Calu3 (cell line): Measurements from ENCODE around the gene PPP4R2. TPM values are rescaled to one million over a fixed set of nuclear protein-coding genes. Genes with fewer than 3 reads are reported as not detected.

Experiments used
- BruUV-seq: library from RNA; stranded (reverse); fragments of 400-500 nt; replicated peaks from 2 replicates; lab custom pipeline; 2021; lab: Mats Ljungman, UMichigan
- CTCF ChIA-PET: fragments of 300-600 bp; sonication (Branson Sonifier 250); formaldehyde crosslinking; loops from one replicate; lab custom pipeline; 2022; ENCODE audit warnings: antibody characterized with exemption; lab: Charles Lee
- DNase-seq: peaks from one replicate; pipeline ENCODE4 v3.0.0; 2022
- H3K27ac Mint-ChIP-seq: one replicate; pipeline ENCODE4 v1.8.0; 2022; ENCODE audit warnings: mixed read lengths; ENCODE audit not compliant: unreplicated experiment
- H3K27me3 Mint-ChIP-seq: one replicate; pipeline ENCODE4 v1.8.0; 2022; ENCODE audit warnings: mixed read lengths; ENCODE audit not compliant: unreplicated experiment
- H3K36me3 Mint-ChIP-seq: one replicate; pipeline ENCODE4 v1.8.0; 2022; ENCODE audit warnings: mild to moderate bottlenecking, moderate library complexity, mixed read lengths; ENCODE audit not compliant: insufficient read depth, unreplicated experiment
- H3K4me1 Mint-ChIP-seq: one replicate; pipeline ENCODE4 v1.8.0; 2022; ENCODE audit warnings: mild to moderate bottlenecking, low read depth, mixed read lengths; ENCODE audit not compliant: unreplicated experiment
- H3K4me3 Mint-ChIP-seq: one replicate; pipeline ENCODE4 v1.8.0; 2022; ENCODE audit warnings: mild to moderate bottlenecking, low read depth, moderate library complexity, mixed read lengths; ENCODE audit not compliant: unreplicated experiment
- H3K9me3 Mint-ChIP-seq: one replicate; pipeline ENCODE4 v1.8.0; 2022; ENCODE audit warnings: low read depth, mixed read lengths; ENCODE audit not compliant: unreplicated experiment
- CTCF ChIP-seq: fragments of 200-600 bp; IDR thresholded peaks from one replicate; pipeline ENCODE4 v1.8.0; 2022; ENCODE audit warnings: antibody characterized with exemption; ENCODE audit not compliant: unreplicated experiment
- intact Hi-C: fragments of 100-400 bp; cut with micrococcal nuclease; formaldehyde crosslinking; loops from one replicate; pipeline ENCODE4 v1.10.0; 2022; ENCODE audit not compliant: unreplicated experiment
- total RNA-seq: library from RNA; stranded (reverse); gene quantifications from 2 replicates; pipeline ENCODE4 v1.2.3, GENCODE V29; 2022

PPP4R2 gene
- total RNA-seq, 1 experiment from 2014 or later, result 89.0 TPM

GRCh38 chr3:73049319-73049718 is 52.7 kb downstream of the PPP4R2 start:
- no peaks in the 10 kb centered on the region for H3K9me3 Mint-ChIP-seq
- intact Hi-C loops, result no loop called here
- no peak for DNase-seq
- CTCF ChIA-PET, result no interaction called here
- H3K4me1 Mint-ChIP-seq, result peaks cover 8% of the 10 kb centered on the region
- no peak for TF ChIP-seq CTCF
- no peak overlapping the region for H3K4me3 Mint-ChIP-seq
- H3K27me3 Mint-ChIP-seq, result no peaks in the 10 kb centered on the region
- H3K36me3 Mint-ChIP-seq, result peaks cover 27% of the 10 kb centered on the region
- no peak overlapping the region for H3K27ac Mint-ChIP-seq
- no TSS peak for BruUV-seq

GRCh38 chr3:73052857-73053256 is 56.2 kb downstream of the PPP4R2 start:
- no peak overlapping the region for H3K27ac Mint-ChIP-seq
- peaks cover 8% of the 10 kb centered on the region for H3K4me1 Mint-ChIP-seq
- CTCF ChIA-PET, result interaction anchor here (0.5 kb wide), 2 partner anchors 66 to 1207 kb away, joined by 3 to 4 read pairs; no protein-coding TSS in a partner anchor
- peaks cover 19% of the 10 kb centered on the region for H3K36me3 Mint-ChIP-seq
- no peak overlapping the region for H3K4me3 Mint-ChIP-seq
- DNase-seq, result no peak
- no peaks in the 10 kb centered on the region for H3K27me3 Mint-ChIP-seq
- no peaks in the 10 kb centered on the region for H3K9me3 Mint-ChIP-seq
- BruUV-seq, result no TSS peak
- TF ChIP-seq CTCF, result no peak
- intact Hi-C loops, result no loop called here

- Mint-ChIP-seq H3K27ac (peak overlapping the region; percentile 68), H3K4me3 (peak overlapping the region; percentile 39), H3K36me3 (peaks cover 29% of the 10 kb centered on the region), H3K27me3 (no peaks in the 10 kb centered on the region), H3K9me3 (no peaks in the 10 kb centered on the region), H3K4me1 (peaks cover 8% of the 10 kb centered on the region)
- CTCF ChIA-PET, result interaction anchor here (0.6 to 1.9 kb wide), 6 partner anchors 9 to 208 kb away, joined by 3 to 12 read pairs (median 8); partner anchors contain the start of genes PPP4R2 and SHQ1
- no peak for TF ChIP-seq CTCF
- intact Hi-C loops, result loop anchor here (5.0 kb wide), 2 partner anchors 33 to 58 kb away; partner anchors contain the start of gene PPP4R2
- peak; percentile 7 for DNase-seq
- no TSS peak for BruUV-seq
These were observed 59.0 kb downstream of the PPP4R2 start for GRCh38 chr3:73055583-73055982.

- intact Hi-C loops, result loop anchor here (1.0 to 5.0 kb wide), 3 partner anchors 34 to 117 kb away; partner anchors contain the start of gene PPP4R2
- Mint-ChIP-seq H3K4me3 (no peak overlapping the region), H3K36me3 (peaks cover 23% of the 10 kb centered on the region), H3K4me1 (peaks cover 8% of the 10 kb centered on the region), H3K27me3 (no peaks in the 10 kb centered on the region), H3K9me3 (no peaks in the 10 kb centered on the region), H3K27ac (peak overlapping the region; percentile 68)
- BruUV-seq, result no TSS peak
- DNase-seq, result no peak
- TF ChIP-seq CTCF, result no peak
- CTCF ChIA-PET, result interaction anchor here (0.5 to 1.9 kb wide), 10 partner anchors 10 to 208 kb away, joined by 3 to 12 read pairs (median 4); partner anchors contain the start of genes PPP4R2 and SHQ1
These were observed 59.6 kb downstream of the PPP4R2 start for GRCh38 chr3:73056014-73056844.
